ENCODE data around the gene DCDC2.
"Not testable (repeated sequence)": the region's sequence is repeated elsewhere in the genome, so short reads cannot be mapped to it uniquely, and the experiment has no call there.

The DCDC2 gene

DNA sequence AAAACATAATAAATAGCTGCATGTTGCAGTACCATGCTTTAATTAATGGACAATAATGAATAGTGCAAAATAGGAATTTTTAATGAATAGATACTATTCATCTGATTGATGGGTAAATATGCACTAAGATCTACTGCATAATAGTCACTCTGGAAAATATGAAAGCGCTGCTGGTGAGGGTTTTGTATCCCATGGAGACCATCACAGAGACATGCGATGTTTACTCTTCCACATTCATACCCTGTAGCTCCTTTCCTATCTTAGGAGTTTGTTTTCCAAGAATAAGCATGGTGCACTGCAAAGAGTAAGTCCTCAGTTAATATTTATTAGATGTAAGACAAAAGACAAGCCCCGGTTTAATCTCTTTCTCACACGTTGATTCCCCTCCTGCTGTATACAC lies 150.4 kb downstream of the DCDC2 start:
- DNase-seq, result no peak

DNA sequence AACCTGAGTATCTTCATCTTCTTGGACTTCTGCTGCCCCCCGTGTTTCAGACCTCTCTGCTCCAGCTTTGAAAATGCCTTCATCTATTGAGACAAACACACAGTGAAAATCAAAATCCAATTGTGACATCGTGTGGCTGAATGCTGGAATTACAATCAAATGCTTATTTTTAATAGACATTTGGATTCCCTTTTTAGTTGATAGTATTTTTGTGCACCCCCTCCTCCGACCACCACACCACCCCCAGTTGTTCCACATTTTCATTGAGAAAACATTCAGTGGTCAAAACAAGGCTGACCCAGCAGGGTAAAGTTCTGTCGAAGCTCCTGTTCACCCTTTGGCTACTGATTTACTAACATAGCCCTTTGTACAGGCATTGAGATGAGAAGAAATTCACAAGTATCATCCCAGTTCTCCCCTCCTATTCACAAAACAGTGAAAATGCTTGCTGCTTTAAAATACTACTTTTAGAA lies 152.8 kb downstream of the DCDC2 start:
- DNase-seq, result no peak

DNA sequence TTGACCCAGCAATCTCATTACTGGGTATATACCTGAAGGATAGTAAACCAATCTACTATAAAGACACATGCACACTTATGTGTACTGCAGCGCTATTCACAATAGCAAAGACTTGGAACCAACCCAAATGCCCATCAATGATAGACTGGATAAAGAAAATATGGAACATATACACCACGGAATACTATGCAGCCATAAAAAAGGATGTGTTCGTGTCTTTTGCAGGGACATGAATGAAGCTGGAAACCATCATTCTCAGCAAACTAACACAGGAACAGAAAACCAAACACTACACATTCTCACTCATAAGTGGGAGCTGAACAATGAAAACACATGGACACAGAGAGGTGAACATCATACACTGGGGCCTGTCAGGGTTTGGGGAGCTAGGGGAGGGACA lies 153.7 kb downstream of the DCDC2 start:
- DNase-seq, result not testable (repeated sequence)

DNA sequence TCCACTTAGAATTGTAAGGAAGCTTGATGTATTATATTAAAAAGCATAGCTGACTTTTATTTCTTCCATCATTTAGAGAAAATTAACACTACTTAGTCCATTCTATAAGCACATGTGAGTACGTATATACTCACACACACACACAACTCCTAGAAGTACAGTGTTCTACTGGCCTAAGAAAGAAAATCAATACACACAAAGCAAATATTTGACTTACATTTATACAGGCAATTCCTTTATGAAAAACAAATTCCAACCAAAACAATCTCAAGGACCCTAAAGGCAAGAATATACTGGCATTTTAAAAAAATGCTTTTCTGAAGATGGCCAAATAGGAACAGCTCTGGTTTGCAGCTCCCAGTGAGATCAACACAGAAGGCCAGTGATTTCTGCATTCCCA lies 160.0 kb downstream of the DCDC2 start:
- no peak for DNase-seq

DNA sequence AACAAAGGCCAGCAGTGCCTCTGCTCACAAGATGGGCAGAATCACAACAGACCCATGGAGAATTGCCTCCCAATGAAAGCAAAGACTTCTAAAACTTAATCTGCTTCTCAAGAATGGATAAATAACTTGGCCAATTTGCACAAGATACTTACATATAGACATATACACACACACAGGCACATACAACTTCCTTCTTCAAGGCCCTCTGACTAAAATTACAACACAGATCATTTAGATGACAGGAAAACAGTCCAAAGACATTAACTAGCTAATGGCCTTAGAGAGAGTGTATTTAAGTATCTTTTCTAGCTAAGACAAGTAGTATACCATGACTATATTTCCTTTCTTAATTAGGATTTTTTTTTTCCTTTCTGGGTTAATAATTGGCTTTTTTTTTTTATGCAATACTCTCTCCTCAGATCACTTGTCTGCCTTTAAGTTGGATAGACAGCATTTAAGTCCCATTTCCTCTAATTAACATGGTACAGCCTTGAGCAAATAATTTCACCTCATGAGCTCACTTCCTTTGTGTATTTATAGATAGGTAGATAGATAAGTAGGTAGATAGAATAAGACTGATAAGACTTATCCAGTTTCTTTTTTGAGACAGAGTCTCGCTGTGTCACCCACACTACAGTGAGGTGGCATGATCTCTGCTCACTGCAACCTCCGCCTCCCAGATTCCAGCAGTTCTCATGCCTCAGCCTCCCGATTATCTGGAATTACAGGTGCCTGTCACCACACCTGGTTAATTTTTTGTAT lies 161.8 kb downstream of the DCDC2 start:
- DNase-seq, result no peak

DNA sequence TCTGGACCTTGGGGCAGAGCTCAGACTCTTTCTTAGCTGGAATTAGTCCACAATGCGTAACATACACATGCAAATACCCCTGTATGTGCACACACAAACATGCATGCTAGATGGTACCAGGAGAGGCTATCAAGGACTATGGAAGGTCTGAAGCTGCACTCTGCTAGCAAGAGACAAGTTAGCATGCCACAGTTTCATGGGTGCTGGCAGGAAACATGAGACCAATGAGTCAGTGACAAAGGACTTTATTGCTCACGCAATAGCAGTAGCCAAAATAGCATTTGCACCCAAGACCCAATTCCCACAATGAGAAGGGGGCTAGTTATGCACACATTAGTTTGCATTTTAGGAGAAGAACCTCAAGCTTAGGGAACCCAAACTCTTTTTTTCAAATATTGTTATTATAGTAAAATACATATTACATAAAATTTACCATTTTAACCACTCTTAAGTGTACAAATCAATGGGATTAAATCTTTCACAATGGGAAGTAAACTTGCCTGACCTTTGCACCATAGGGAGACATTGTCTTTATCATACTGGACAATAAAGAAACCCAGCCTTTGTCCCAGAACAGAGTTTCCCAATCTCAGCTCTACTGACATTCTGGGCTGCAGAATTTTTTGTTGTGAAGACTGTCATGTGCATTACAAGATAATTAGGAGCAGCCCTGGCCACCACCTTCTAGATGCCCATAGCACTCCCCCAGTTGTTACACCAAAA lies 162.7 kb downstream of the DCDC2 start:
- DNase-seq, result no peak

DNA sequence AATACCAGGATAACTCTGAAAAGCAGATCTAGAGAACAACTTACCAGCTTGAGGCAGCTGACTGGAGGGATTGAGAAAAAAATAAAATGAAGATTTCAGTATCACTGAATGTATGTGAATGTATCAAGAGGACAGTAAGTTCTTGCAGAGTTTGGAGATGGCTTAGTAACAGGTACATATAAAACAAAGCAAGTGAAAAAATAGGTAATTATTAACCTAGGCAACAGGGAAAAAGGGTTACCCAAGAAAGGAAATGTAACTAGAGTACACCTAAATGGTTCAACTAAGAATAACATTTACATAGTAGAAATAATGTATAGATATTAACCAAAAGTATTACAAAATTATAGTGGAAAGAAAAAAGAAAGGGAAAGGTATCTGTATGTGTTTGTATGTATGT lies 164.5 kb downstream of the DCDC2 start:
- DNase-seq, result no peak

DNA sequence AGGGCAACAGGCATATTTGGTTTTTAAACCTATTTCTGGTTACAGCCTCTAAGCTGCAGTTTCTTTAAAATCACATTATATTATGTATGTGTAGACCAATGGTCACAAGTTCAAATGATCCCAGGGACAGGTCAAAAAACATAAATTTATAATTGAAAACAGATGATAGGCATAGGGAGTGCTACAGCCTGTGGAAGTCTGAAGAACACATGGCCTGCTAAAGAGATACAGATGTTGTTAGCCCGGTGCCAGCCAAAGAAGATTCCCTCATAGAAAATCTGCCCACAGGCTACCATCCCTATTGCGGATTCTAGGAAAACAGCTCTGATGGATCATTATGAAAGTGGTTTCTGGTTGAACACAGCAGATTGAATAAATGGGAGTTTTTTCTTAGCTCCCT lies 166.5 kb downstream of the DCDC2 start:
- DNase-seq, result no peak

DNA sequence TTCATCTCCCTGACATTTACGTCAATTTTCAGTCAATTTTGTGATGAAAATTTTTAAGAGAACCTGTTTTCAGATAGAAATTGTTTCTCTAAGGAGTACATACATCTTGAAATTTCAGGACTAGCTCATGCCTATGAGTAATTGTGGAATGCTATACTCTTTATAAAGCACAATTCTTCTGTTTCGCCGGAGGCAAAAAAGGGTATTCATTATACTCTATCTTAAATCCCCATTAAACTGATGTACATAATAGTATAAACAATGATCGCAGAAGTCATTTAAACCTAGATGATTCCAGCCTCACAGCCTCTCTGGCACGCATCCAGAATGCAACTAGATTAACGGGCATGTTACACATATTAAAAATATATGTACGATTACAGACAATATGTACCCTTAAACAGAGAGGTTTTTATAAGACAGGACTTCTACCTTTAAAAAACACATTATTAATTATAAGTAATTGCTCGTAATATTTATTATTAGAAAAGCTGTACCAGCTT lies 169.2 kb downstream of the DCDC2 start:
- DNase-seq, result no peak

DNA sequence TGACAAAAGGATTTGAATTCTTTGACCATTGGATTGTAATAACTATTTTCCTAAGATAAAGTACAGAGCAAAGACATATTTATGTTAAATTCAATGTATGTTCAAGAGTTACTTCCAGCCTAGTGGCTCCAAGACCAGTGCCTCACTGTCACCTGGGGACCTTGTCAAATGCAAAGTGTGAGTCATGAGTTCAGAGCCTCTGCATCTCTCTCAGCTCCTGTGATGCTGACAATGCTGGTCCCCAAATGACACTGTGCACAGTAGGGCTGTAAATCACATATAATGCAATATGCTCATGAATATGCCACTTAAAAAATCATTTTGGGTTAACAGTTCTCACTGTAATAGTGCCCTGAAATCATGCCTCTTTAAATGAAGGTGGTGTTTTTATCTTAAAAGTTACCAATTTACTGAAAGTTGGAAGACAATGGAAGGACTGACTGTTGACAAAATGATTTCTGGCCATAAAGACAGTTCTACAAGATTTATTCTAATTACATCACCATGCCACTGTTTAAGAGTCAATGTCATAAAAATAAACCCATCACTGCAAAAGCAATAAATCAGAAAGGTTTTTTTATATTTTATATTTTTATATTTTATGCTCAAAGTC lies 169.8 kb downstream of the DCDC2 start:
- DNase-seq, result no peak

DNA sequence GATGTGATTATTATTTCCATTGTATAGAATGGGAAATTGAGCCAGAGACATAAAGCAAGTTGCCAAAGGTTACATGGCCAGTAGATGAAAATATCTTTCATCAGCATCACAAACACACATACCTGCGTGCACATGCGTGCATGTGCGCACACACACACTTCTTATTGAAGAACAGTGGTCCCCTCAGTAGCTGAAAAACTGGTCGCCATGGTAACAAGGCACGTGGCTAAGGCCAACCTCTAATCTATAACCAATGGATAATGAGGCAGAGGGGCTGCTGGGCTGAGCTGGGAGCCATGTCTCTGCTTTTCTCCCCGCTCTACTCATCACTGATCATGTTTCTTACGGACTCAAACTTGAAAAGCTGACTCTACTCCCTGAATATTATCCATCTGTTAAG lies 171.5 kb downstream of the DCDC2 start:
- no peak for DNase-seq

DNA sequence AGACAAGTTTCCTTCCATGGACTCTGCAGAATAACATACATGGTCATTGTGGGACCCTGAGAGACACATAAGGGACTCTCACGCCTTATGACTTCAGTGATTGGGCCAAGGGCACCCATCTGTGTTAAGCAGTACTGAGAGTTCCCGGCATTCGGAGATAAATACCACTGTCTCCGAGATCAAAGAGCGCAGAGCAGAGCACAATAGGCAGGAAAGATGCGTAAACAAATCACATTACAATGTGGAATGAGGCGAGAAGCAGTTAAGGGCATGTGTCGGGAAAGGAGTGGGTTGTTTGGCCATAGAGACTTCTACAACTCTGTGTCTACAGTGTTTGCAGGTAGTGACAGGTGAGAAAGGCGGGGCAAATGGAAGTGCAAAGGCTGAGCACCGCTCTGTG lies 174.3 kb downstream of the DCDC2 start:
- no peak for DNase-seq

DNA sequence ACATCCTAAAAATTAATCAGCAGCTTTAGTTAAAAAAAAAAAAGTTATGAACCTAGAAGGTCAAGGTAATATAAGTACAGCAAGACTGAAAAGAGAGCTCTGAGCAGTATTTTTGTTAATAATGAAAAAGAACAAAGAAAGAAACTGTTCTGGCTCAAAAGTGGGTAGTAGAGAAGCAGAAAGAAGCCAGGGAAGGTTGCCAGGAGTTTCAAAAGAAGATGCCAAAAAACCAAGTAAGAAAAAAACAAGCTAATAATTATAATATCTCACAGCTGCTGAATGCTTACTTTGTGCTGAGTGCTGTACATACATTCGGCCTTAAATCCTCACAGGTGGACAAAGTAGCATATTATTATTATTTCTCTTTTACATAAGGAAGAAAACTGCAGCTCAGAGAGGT lies 200.0 kb downstream of the DCDC2 start:
- no peak for DNase-seq

DNA sequence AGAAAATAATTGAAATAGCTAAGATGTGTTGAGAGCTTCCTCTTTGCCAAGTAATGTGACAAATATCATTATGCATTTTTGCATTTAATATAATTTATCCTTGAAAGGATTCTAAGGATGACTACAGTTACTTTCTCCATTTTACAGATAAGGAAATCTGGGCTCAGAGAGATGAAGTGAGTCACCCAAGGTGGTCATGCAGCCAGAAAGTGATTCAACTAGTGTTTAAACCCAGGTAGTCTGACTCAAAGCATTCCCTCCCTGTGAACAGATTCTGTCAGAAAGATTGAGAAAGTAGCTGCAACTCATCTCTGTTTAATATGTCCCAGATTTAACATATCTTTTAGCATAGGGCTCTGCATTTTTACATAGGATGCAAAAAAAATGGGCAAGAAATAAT lies 203.7 kb downstream of the DCDC2 start:
- DNase-seq, result no peak

DNA sequence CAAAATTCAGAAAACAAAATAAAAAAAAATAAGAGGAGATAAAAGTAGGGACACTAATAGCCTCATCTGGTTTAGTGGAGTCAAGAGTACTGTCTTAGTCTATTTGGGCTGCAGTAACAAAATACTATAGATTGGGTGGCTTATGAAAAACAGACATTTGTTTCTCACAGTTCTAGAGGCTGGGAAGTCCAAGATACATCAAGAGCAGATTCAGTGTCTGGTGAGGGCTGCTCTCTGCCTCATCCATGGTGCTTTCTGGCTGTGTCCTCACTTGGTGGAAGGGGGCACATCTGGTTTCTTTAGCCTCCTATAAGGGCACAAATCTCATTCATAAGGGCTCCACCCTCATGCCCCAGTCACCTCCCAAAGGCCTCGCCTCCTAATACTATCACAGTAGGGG lies 205.8 kb downstream of the DCDC2 start:
- no peak for DNase-seq

DNA sequence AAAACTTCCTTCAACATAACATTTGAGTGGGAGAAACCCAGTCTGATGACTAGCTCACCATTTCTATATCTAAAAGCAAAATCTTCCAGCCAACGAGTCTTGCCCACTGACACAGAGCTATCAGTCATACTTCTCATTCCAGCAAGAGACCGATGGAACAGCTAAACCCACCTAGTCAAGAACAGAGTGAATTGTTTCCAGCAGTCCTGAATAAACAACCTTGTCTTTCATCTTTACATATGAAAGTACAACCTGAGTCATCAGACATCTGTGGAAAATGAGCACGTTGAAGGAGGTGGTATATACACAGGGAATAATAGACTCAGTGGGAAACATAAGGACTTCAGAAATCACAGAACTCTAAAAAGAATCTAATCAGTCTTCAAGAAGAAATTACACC lies 208.0 kb downstream of the DCDC2 start:
- DNase-seq, result no peak

DNA sequence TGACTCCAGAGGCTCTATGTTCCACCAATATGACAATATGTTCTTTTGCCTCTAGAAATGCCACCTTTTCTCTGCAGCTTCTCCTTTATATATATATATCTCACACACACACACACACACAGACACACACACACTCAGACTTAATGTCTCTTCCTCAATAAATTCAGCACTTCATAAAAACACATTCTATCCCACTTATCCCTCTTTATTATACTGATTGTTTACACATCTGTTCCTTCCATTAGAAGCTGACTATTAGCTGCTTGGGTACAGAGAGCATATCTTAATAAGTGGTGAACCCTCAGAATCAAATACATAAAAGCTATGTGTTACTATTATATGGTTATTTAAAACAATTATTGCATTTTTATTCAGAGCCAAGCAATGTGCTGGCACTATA lies 208.6 kb downstream of the DCDC2 start:
- DNase-seq, result no peak

DNA sequence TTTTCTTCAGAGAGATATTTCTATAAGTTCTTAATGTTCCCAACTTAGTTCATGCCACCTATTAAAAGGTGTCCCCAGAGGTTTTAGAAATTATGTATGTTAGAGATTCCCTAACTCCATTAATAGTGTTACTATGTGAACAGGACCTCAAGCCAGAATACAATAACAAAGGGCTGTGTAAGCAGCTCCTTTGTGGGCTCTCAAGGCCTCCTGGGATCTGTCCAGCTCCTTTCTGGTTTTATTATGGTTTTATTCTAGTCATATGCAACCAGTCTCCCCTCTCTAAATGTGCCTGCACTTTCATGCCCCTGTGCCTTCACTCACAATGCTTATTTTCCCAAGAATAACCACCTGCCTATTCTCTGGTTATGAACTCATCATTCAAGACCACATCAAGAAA lies 209.2 kb downstream of the DCDC2 start:
- no peak for DNase-seq

DNA sequence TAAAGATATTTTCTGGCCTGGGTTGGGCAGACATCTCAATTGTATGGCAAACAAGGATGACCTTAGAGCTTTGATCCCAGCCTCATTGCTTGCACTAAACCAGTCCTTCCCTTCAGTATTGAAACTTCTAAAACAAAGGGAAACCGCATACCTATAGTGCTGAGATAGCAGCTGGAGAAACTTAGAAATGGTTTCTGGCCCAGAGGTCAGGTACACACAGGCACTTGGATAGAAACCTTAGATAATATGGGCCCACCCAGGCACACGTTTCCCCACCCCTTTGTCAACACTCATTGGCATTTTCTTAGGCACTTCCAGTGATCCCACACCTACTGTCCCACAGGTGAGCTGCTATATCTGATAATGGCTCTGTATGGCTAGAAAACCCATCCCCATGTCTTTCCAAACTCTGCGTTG lies 209.7 kb downstream of the DCDC2 start:
- DNase-seq, result no peak

DNA sequence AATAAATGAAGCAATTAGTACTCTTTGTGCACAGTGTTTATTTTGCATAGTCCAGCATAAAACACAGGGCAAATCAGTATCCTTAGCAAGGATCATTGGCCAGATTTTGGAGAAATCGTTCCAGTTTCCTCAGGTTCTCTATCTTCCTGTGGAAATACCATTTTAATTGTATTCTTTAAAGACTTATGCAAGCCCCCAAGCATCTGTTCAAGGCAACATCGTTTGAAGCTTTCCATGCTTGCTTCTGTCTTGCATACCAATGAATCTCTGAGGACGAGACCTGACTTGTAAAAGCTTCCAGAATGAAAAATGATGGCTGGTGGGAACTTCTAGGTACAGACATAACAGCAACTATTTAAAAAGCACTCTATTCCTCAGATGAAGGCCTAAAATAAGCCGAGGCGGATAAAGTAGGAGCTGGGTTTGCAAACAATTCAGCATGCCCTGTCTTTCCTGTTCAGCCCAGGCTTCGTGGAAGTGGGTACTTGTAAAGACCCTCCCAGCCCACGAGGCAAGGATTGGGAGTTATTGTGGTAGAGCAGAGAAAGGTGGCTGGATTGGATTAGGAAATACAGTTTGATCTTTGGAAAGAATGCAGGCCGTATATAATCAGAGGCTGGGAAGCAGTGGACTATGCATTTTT lies 210.2 kb downstream of the DCDC2 start:
- no peak for DNase-seq

DNA sequence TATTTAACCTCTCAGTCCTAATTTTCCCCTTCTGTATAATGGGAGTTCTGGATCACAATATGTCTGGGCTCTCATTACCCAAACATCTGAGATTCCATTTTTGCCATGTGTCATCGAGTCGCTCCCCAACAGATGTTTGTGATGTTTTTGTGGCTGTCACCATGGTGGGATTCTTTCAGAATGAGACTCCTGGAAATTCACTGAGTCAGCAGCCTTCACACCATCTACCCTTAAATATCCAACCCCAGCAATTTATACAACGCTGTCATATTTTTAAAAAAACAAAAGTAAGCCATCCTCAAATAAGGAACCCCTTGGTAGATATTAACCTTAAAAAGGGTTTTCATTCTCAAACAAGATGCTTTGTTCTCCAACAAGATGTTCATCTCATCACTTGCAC lies 211.0 kb downstream of the DCDC2 start:
- no peak for DNase-seq

DNA sequence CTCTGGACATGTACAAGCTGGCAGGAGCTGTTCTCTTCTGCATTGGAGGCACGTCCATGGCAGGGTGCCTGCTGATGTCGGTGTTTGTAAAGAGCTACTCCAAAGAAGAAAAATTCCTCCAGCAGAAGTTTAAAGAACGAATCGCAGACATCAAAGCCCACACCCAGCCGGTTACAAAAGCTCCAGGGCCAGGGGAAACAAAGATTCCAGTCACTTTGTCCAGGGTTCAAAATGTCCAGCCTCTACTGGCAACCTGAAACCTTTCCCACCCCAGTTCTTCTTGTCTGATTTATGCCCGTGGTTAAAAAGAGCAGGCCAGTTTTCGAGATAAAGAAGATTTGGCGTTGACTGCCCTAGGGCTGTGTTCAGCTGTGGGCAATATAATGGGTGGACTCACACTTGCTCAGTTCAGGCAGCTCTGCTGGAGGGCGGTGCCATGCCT lies 212.1 kb downstream of the DCDC2 start:
- DNase-seq, result no peak

DNA sequence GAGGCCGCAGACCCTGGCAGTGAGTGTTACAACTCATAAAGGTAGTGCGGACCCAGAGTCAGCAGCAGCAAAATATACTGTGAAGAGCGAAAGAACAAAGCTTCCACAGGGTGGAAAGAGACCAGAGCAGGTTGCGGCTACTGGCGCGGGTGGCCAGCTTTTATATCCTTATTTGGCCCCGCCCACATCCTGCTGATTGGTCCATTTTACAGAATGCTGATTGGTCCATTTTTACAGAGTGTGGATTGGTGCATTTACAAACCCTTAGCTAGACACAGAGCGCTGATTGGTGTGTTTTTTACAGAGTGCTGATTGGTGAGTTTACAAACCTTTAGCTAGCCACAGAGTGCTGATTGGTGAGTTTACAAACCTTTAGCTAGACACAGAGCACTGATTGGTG lies 215.1 kb downstream of the DCDC2 start:
- DNase-seq, result not testable (repeated sequence)

Measured in activated CD4-positive, CD25-positive, alpha-beta regulatory T cell (primary cell).